Mesendoderm (in vitro differentiated cells): Measurements from ENCODE around the gene DSCAML1.

Source experiments
- DNase-seq: peaks from one replicate; pipeline ENCODE4 v3.0.0; 2013
- H2AK5ac ChIP-seq: 2 replicates; pipeline ENCODE4 v1.6.1; 2013; ENCODE audit warnings: low read length, inconsistent platforms
- H2BK120ac ChIP-seq: 2 replicates; pipeline ENCODE4 v1.6.1; 2013; ENCODE audit warnings: low read depth, mild to moderate bottlenecking, low read length, moderate library complexity, mixed read lengths
- H2BK15ac ChIP-seq: replicated peaks from 2 replicates; pipeline ENCODE4 v1.6.1; 2013; ENCODE audit warnings: low read depth, mild to moderate bottlenecking, moderate library complexity
- H2BK5ac ChIP-seq: 2 replicates; pipeline ENCODE4 v1.6.1; 2013; ENCODE audit warnings: low read length, inconsistent platforms
- H3K18ac ChIP-seq: 2 replicates; pipeline ENCODE4 v1.6.1; 2013; ENCODE audit warnings: mild to moderate bottlenecking, low read length, mixed read lengths
- H3K23ac ChIP-seq: one replicate; pipeline ENCODE4 v1.6.1; 2013; ENCODE audit warnings: low read length
- H3K27ac ChIP-seq: 2 replicates; pipeline ENCODE4 v1.5.1; 2013; ENCODE audit warnings: low read depth, mild to moderate bottlenecking, inconsistent platforms, low read length, moderate library complexity
- H3K27me3 ChIP-seq: 2 replicates; pipeline ENCODE4 v1.6.1; 2013; ENCODE audit warnings: low read length, control low read depth, mild to moderate bottlenecking, inconsistent platforms; ENCODE audit not compliant: insufficient read depth, poor library complexity
- H3K36me3 ChIP-seq: 2 replicates; pipeline ENCODE4 v1.6.1; 2013; ENCODE audit warnings: low read length, inconsistent platforms; ENCODE audit not compliant: control insufficient read depth, insufficient read depth
- H3K4ac ChIP-seq: one replicate; pipeline ENCODE4 v1.6.1; 2013; ENCODE audit warnings: low read depth, mild to moderate bottlenecking, low read length, moderate library complexity
- H3K4me1 ChIP-seq: 2 replicates; pipeline ENCODE4 v1.6.1; 2013; ENCODE audit warnings: low read depth, low read length, inconsistent platforms; ENCODE audit not compliant: control insufficient read depth
- H3K4me2 ChIP-seq: 2 replicates; pipeline ENCODE4 v1.6.1; 2013; ENCODE audit warnings: low read length
- H3K4me3 ChIP-seq: 2 replicates; pipeline ENCODE4 v1.5.1; 2013; ENCODE audit warnings: mild to moderate bottlenecking, low read length
- H3K56ac ChIP-seq: one replicate; pipeline ENCODE4 v1.6.1; 2013; ENCODE audit warnings: low read length
- H3K79me1 ChIP-seq: 2 replicates; pipeline ENCODE4 v1.6.1; 2013; ENCODE audit warnings: low read length, inconsistent platforms
- H3K79me2 ChIP-seq: 2 replicates; pipeline ENCODE4 v1.6.1; 2013; ENCODE audit warnings: mild to moderate bottlenecking, low read length; ENCODE audit not compliant: control insufficient read depth, insufficient read depth
- H3K9ac ChIP-seq: 2 replicates; pipeline ENCODE4 v1.6.1; 2013; ENCODE audit warnings: low read length, inconsistent platforms
- H4K5ac ChIP-seq: one replicate; pipeline ENCODE4 v1.6.1; 2013; ENCODE audit warnings: low read length
- H4K8ac ChIP-seq: one replicate; pipeline ENCODE4 v1.6.1; 2013; ENCODE audit warnings: low read depth, mild to moderate bottlenecking, control low read depth, low read length, moderate library complexity
- WGBS: extraction: QIAGEN DNeasy Blood & Tissue Kit; methylation state at CpG from one replicate; pipeline ENCODE4 v1.1.7; 2013; ENCODE audit warnings: low lambda C conversion rate, missing lambda C conversion rate; ENCODE audit not compliant: insufficient coverage; ENCODE audit errors: extremely low coverage; 5-methylcytosine and 5-hydroxymethylcytosine counted together

The DSCAML1 gene

DNA sequence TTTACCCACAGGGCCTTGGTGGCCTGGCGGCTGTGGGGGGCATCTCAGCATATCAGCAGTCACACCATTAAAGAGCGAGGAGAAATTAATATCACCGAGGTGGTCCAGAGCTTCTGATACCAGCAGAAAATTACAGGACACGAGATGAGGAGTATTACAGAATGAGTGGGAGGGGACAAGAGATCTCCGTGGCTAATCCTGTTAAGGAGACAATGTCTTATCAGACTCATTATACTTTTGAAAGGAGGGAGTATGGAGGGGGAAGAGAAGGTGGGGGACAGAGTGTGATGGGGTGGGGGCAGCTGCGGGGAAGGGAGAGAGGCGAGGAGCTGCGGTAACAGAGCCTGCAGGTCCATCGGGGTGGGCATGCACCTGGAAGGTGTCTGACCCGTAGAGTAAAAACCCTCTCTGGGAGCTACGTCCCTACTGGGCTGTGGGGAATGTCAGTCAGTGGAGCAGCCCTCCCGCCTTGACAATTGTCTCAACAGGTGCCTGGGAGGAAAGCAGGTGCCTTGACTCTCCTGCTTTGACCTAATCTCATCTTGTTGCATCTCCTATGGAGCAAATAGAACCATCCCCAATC, 245.2 kb downstream of the DSCAML1 start:
- no peaks in the 10 kb centered on the region for H3K27me3 ChIP-seq
- no peak overlapping the region for H3K18ac ChIP-seq
- H4K5ac ChIP-seq, result no peak overlapping the region
- no peak overlapping the region for H3K56ac ChIP-seq
- no peaks in the 10 kb centered on the region for H3K36me3 ChIP-seq
- H4K8ac ChIP-seq, result no peak overlapping the region
- H3K4me2 ChIP-seq, result no peak overlapping the region
- H2AK5ac ChIP-seq, result no peak overlapping the region
- no peak overlapping the region for H3K4me3 ChIP-seq
- DNase-seq, result no peak
- no peak overlapping the region for H2BK15ac ChIP-seq
- no peaks in the 10 kb centered on the region for H3K79me1 ChIP-seq
- no peak overlapping the region for H3K23ac ChIP-seq
- WGBS, result no CpG with 5 or more reads among the region's 12 CpGs
- H3K27ac ChIP-seq, result no peak overlapping the region
- no peak overlapping the region for H2BK120ac ChIP-seq
- H3K79me2 ChIP-seq, result no peaks in the 10 kb centered on the region
- no peak overlapping the region for H3K9ac ChIP-seq
- H2BK5ac ChIP-seq, result no peak overlapping the region
- no peak overlapping the region for H3K4ac ChIP-seq
- H3K4me1 ChIP-seq, result no peaks in the 10 kb centered on the region

GRCh38 chr11:117550466-117550865, 246.6 kb downstream of the DSCAML1 start:
- H3K36me3 ChIP-seq, result no peaks in the 10 kb centered on the region
- no CpG with 5 or more reads among the region's 7 CpGs for WGBS

DNA sequence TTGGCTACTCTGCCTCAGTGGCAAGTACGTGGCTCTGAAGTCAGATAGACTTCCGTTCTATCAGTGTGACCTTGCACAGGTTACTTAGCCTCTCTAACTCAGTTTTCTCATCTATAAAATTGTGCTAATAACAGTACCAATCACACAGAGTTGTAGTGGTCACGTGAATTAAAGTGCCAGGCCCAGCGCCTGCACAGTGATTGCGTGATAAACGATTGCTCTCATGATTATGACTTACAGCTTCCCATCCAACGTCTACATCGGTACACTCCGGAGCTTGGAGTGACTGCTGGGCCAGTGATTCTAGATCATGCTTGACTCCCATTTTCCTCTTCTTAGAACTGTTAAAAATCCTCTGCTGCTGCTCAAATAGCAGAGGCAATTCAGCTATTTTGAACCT, 247.6 kb downstream of the DSCAML1 start:
- Histone ChIP-seq H4K8ac (no peak overlapping the region), H3K4me1 (no peaks in the 10 kb centered on the region), H3K18ac (no peak overlapping the region), H4K5ac (no peak overlapping the region), H3K9ac (no peak overlapping the region), H3K36me3 (no peaks in the 10 kb centered on the region), H3K27ac (no peak overlapping the region), H3K79me2 (no peaks in the 10 kb centered on the region), H2BK5ac (no peak overlapping the region), H3K56ac (no peak overlapping the region), H2BK120ac (no peak overlapping the region), H3K27me3 (no peaks in the 10 kb centered on the region), H3K4ac (no peak overlapping the region), H3K79me1 (no peaks in the 10 kb centered on the region), H2AK5ac (no peak overlapping the region), H3K4me3 (no peak overlapping the region), H3K23ac (no peak overlapping the region), H2BK15ac (no peak overlapping the region), H3K4me2 (no peak overlapping the region)
- no peak for DNase-seq
- WGBS, result no CpG with 5 or more reads among the region's 9 CpGs

More at GRCh38 chr11:117550466-117550865, 246.6 kb downstream of the DSCAML1 start:
- Histone ChIP-seq H3K27me3 (no peaks in the 10 kb centered on the region), H3K4me2 (no peak overlapping the region), H2BK15ac (no peak overlapping the region), H2BK120ac (no peak overlapping the region), H3K4me1 (no peaks in the 10 kb centered on the region), H3K27ac (no peak overlapping the region), H3K4ac (no peak overlapping the region), H3K23ac (no peak overlapping the region), H3K18ac (no peak overlapping the region), H2AK5ac (no peak overlapping the region), H3K56ac (no peak overlapping the region), H4K8ac (no peak overlapping the region), H3K79me2 (no peaks in the 10 kb centered on the region), H4K5ac (no peak overlapping the region), H3K9ac (no peak overlapping the region), H3K79me1 (no peaks in the 10 kb centered on the region), H2BK5ac (no peak overlapping the region), H3K4me3 (no peak overlapping the region)
- DNase-seq, result no peak

GRCh38 chr11:117548876-117549275, 248.1 kb downstream of the DSCAML1 start:
- Histone ChIP-seq H3K4me1 (no peaks in the 10 kb centered on the region), H2BK5ac (no peak overlapping the region), H3K79me1 (no peaks in the 10 kb centered on the region), H3K36me3 (no peaks in the 10 kb centered on the region), H2BK120ac (no peak overlapping the region), H3K27ac (no peak overlapping the region), H3K79me2 (no peaks in the 10 kb centered on the region), H4K5ac (no peak overlapping the region), H3K18ac (no peak overlapping the region), H3K23ac (no peak overlapping the region), H3K9ac (no peak overlapping the region), H4K8ac (no peak overlapping the region), H3K27me3 (no peaks in the 10 kb centered on the region), H3K4me3 (no peak overlapping the region), H3K4me2 (no peak overlapping the region), H2BK15ac (no peak overlapping the region), H3K56ac (no peak overlapping the region), H2AK5ac (no peak overlapping the region), H3K4ac (no peak overlapping the region)
- no peak for DNase-seq
- WGBS, result no CpG with 5 or more reads among the region's 3 CpGs

DNA sequence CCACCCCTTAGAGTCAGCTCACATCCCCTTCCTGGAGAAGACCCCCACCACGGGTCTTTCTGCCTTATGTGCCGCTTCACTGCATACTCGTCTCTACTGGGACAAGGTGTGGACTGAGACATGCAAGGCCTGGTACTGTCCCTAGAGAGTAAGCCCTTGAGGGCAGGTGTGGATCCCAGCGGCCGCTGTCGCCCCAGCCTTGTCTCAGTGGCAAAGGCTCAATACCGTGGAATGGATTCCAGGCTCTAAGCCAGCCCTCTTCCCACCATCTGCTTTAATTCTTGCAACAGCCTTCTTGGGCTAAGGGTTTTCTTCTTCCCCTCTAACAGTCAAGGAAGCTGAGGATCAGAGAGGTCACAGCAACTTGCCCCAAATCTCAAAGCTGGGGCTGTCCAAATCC, 249.1 kb downstream of the DSCAML1 start:
- no peak overlapping the region for H4K5ac ChIP-seq
- H3K4me3 ChIP-seq, result no peak overlapping the region
- H3K27ac ChIP-seq, result no peak overlapping the region
- H2BK5ac ChIP-seq, result no peak overlapping the region
- H2BK15ac ChIP-seq, result no peak overlapping the region
- no peak overlapping the region for H3K56ac ChIP-seq
- no peak overlapping the region for H2AK5ac ChIP-seq
- H3K79me1 ChIP-seq, result no peaks in the 10 kb centered on the region
- H3K4ac ChIP-seq, result no peak overlapping the region
- H3K9ac ChIP-seq, result no peak overlapping the region
- no peak overlapping the region for H2BK120ac ChIP-seq
- no peak overlapping the region for H3K4me2 ChIP-seq
- no peaks in the 10 kb centered on the region for H3K27me3 ChIP-seq
- H3K36me3 ChIP-seq, result no peaks in the 10 kb centered on the region
- WGBS, result no CpG with 5 or more reads among the region's 7 CpGs
- no peaks in the 10 kb centered on the region for H3K79me2 ChIP-seq
- H4K8ac ChIP-seq, result no peak overlapping the region
- no peaks in the 10 kb centered on the region for H3K4me1 ChIP-seq
- H3K18ac ChIP-seq, result no peak overlapping the region
- no peak overlapping the region for H3K23ac ChIP-seq
- no peak for DNase-seq

- no peak overlapping the region for H3K4me3 ChIP-seq
- no peak overlapping the region for H3K27ac ChIP-seq
- WGBS, result no CpG with 5 or more reads among the region's 16 CpGs
- no peak overlapping the region for H2AK5ac ChIP-seq
- H3K4me1 ChIP-seq, result no peaks in the 10 kb centered on the region
- no peaks in the 10 kb centered on the region for H3K79me2 ChIP-seq
- no peak overlapping the region for H4K5ac ChIP-seq
- H3K18ac ChIP-seq, result no peak overlapping the region
- H3K9ac ChIP-seq, result no peak overlapping the region
- H2BK5ac ChIP-seq, result no peak overlapping the region
- no peak overlapping the region for H3K56ac ChIP-seq
- H4K8ac ChIP-seq, result no peak overlapping the region
- no peaks in the 10 kb centered on the region for H3K36me3 ChIP-seq
- H3K27me3 ChIP-seq, result no peaks in the 10 kb centered on the region
- no peak overlapping the region for H3K4me2 ChIP-seq
- H2BK120ac ChIP-seq, result no peak overlapping the region
- no peak overlapping the region for H2BK15ac ChIP-seq
- H3K79me1 ChIP-seq, result no peaks in the 10 kb centered on the region
- no peak overlapping the region for H3K23ac ChIP-seq
- DNase-seq, result no peak
- no peak overlapping the region for H3K4ac ChIP-seq
Observed at GRCh38 chr11:117547195-117547850, 249.7 kb downstream of the DSCAML1 start.
